Activated T-helper 1 cell treated with anti-CD3 and anti-CD28 coated beads, Interleukin-12 subunit alpha, Interleukin-12 subunit beta, Interleukin-2, Interleukin-4 antibody, amounts not matched to agents 30 ng/mL and 10 ng/mL and 1 ng/mL, durations not matched to agents 14 hours and 24 hours and 36 hours (primary cell): ENCODE results near the gene APP. TPM values are rescaled to one million over a fixed set of nuclear protein-coding genes. Genes with fewer than 3 reads are reported as not detected.

Experiments used
- DNase-seq: peaks from one replicate; pipeline ENCODE4 v3.0.0; 2021; ENCODE audit warnings: low spot score
- H3K27ac Mint-ChIP-seq: one replicate; pipeline ENCODE4 v1.8.0; 2021; ENCODE audit warnings: mild to moderate bottlenecking, mixed read lengths
- H3K27me3 Mint-ChIP-seq: one replicate; pipeline ENCODE4 v1.8.0; 2022; ENCODE audit warnings: mild to moderate bottlenecking, moderate library complexity, mixed read lengths; ENCODE audit not compliant: insufficient read depth
- H3K36me3 Mint-ChIP-seq: one replicate; pipeline ENCODE4 v1.8.0; 2021; ENCODE audit warnings: low read depth, mixed read lengths
- H3K4me1 Mint-ChIP-seq: one replicate; pipeline ENCODE4 v1.8.0; 2021; ENCODE audit warnings: low read depth, mixed read lengths
- H3K4me3 Mint-ChIP-seq: one replicate; pipeline ENCODE4 v1.8.0; 2021; ENCODE audit warnings: mild to moderate bottlenecking, moderate library complexity, mixed read lengths
- H3K9me3 Mint-ChIP-seq: one replicate; pipeline ENCODE4 v1.8.0; 2021; ENCODE audit warnings: mixed read lengths
- intact Hi-C: fragments of 100-400 bp; cut with micrococcal nuclease; formaldehyde crosslinking; loops from one replicate; pipeline ENCODE4 v1.15.1; 2024
- total RNA-seq: library from RNA; stranded (reverse); gene quantifications from 2 replicates; pipeline ENCODE4 v1.2.3, GENCODE V29; 2022

Gene APP
- total RNA-seq, 1 donor from 2014 or later: 66.6 TPM

- H3K9me3 Mint-ChIP-seq: no peaks in the 10 kb centered on the region
- intact Hi-C loops: no loop called here
- H3K4me1 Mint-ChIP-seq: peaks cover 20% of the 10 kb centered on the region
- H3K27me3 Mint-ChIP-seq: no peaks in the 10 kb centered on the region
- no peak for DNase-seq
- no peak overlapping the region for H3K4me3 Mint-ChIP-seq
- H3K36me3 Mint-ChIP-seq: no peaks in the 10 kb centered on the region
- H3K27ac Mint-ChIP-seq: no peak overlapping the region
Measured at GRCh38 chr21:26154753-26155152, 15.8 kb downstream of the APP start.

DNA sequence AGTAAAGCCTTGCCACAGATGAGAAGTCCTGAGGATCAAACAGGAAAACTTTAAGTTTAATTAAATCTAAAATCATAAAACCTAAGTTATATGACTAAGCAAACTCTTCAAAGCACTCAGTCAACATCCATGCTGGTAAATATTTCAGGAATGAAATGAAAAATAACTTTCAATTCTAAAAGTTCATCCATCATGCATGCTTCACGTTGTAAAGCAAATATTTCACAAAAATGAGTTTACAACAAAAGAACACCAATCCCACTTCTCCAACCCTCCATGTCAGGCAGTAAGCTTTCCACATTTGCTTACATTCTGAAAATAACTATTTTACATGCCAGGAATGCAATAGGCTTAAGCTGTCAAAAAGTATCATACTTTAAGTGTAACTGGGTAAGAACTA is 16.8 kb downstream of the APP start:
- H3K27ac Mint-ChIP-seq: no peak overlapping the region
- H3K4me3 Mint-ChIP-seq: no peak overlapping the region
- no peak for DNase-seq
- H3K9me3 Mint-ChIP-seq: no peaks in the 10 kb centered on the region
- H3K36me3 Mint-ChIP-seq: no peaks in the 10 kb centered on the region
- H3K27me3 Mint-ChIP-seq: no peaks in the 10 kb centered on the region
- H3K4me1 Mint-ChIP-seq: peaks cover 17% of the 10 kb centered on the region
- intact Hi-C loops: no loop called here

DNA sequence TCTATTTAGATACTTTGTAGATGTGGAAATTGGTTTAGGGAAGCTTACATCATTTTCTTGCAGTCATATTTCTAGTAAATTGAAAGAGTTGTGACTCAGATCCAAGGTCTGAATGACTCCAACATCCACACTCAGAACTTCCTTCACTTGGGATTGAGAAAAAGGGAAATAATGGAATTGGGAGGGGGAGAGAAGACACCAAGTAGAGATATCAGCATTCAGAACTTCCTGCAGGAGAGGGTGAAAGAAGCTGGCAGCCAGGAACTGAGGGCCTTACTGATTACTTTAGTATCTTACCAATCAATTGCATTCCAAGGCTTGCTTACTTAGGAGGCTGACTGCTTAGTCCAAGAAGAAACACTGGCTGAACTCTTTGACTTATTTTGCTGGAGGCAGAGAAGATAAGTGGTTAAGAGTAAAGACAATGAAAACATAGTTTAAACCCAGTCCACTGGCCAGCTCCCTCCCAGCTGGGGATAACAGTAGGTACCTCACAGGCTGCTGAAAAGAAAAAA is 21.7 kb downstream of the APP start:
- no peak overlapping the region for H3K4me3 Mint-ChIP-seq
- H3K27me3 Mint-ChIP-seq: no peaks in the 10 kb centered on the region
- peaks cover 8% of the 10 kb centered on the region for H3K4me1 Mint-ChIP-seq
- intact Hi-C loops: no loop called here
- H3K9me3 Mint-ChIP-seq: no peaks in the 10 kb centered on the region
- no peak for DNase-seq
- H3K36me3 Mint-ChIP-seq: no peaks in the 10 kb centered on the region
- H3K27ac Mint-ChIP-seq: no peak overlapping the region

GRCh38 chr21:26148071-26148839 is 22.3 kb downstream of the APP start:
- Mint-ChIP-seq H3K4me3 (no peak overlapping the region), H3K27me3 (no peaks in the 10 kb centered on the region), H3K36me3 (no peaks in the 10 kb centered on the region), H3K9me3 (no peaks in the 10 kb centered on the region), H3K27ac (no peak overlapping the region), H3K4me1 (peaks cover 8% of the 10 kb centered on the region)
- no peak for DNase-seq
- intact Hi-C loops: no loop called here

GRCh38 chr21:26147535-26147934 is 23.0 kb downstream of the APP start:
- intact Hi-C loops: no loop called here
- H3K9me3 Mint-ChIP-seq: no peaks in the 10 kb centered on the region
- H3K27me3 Mint-ChIP-seq: no peaks in the 10 kb centered on the region
- no peak overlapping the region for H3K27ac Mint-ChIP-seq
- H3K4me3 Mint-ChIP-seq: no peak overlapping the region
- no peaks in the 10 kb centered on the region for H3K36me3 Mint-ChIP-seq
- H3K4me1 Mint-ChIP-seq: peaks cover 8% of the 10 kb centered on the region
- DNase-seq: no peak

DNA sequence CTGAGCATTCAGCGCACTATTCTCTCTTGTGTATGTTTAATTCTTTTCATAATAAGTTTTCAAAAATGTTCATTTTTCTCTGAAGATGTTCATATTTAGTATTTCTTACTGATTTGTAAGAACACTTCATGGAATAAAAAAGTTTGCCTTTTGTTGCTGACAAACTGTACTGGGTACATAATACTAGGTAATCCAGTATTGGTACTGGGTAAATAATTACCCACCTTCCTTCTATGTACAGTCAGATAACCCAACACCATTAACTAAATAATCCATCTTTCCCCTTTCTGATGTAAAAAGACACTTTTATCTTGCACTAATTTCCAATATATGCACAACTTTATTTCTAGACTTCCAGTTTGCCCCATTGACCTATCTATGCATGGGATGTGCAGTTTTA is 23.9 kb downstream of the APP start:
- no peak overlapping the region for H3K4me3 Mint-ChIP-seq
- H3K9me3 Mint-ChIP-seq: no peaks in the 10 kb centered on the region
- H3K27ac Mint-ChIP-seq: no peak overlapping the region
- intact Hi-C loops: no loop called here
- H3K4me1 Mint-ChIP-seq: peaks cover 8% of the 10 kb centered on the region
- no peak for DNase-seq
- no peaks in the 10 kb centered on the region for H3K27me3 Mint-ChIP-seq
- no peaks in the 10 kb centered on the region for H3K36me3 Mint-ChIP-seq

DNA sequence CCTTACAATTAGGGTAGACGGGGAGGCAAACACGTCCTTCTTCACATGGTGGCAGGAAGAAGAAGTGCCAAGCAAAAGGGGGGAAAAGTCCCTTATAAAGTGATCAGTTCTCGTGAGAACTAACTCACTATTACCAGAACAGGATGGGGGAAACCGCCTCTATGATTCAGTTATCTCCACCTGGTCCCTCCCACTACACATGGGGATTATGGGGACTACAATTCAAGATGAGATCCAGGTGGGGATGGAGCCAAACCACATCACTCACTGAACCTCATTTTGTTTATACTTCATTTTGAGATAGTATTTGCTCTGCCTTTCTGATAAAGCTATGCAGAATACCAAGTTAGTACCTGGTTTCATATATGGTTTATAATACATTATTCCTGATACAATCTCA is 26.5 kb downstream of the APP start:
- Mint-ChIP-seq H3K27me3 (no peaks in the 10 kb centered on the region), H3K9me3 (no peaks in the 10 kb centered on the region), H3K27ac (no peak overlapping the region), H3K4me3 (no peak overlapping the region), H3K36me3 (peaks cover 4% of the 10 kb centered on the region), H3K4me1 (peaks cover 8% of the 10 kb centered on the region)
- DNase-seq: no peak
- intact Hi-C loops: no loop called here

DNA sequence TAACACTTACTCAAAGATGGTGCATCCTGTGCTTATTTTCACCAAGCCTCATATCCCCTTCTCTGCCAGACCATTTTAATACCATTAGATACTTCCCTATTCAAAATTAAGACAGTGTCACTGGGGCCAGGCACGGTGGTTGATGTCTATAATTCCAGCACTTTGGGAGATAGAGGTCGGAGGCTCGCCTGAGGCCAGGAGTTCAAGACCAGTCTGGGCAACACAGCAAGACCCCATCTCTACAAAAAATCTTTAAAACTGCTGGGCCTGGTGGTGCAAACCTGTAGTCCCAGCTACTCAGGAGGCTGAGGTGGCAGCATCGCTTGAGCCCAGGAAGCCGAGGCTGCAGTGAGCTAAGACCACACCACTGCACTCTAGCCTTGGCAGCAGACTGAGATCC is 28.2 kb downstream of the APP start:
- H3K9me3 Mint-ChIP-seq: no peaks in the 10 kb centered on the region
- peaks cover 8% of the 10 kb centered on the region for H3K36me3 Mint-ChIP-seq
- H3K4me3 Mint-ChIP-seq: no peak overlapping the region
- DNase-seq: no peak
- intact Hi-C loops: no loop called here
- no peaks in the 10 kb centered on the region for H3K27me3 Mint-ChIP-seq
- H3K4me1 Mint-ChIP-seq: peaks cover under 1% of the 10 kb centered on the region
- no peak overlapping the region for H3K27ac Mint-ChIP-seq

- intact Hi-C loops: no loop called here
- DNase-seq: no peak
- Mint-ChIP-seq H3K4me1 (peaks cover 10% of the 10 kb centered on the region), H3K9me3 (no peaks in the 10 kb centered on the region), H3K36me3 (peaks cover 8% of the 10 kb centered on the region), H3K27ac (no peak overlapping the region), H3K4me3 (no peak overlapping the region), H3K27me3 (peaks cover 3% of the 10 kb centered on the region)
Measured at GRCh38 chr21:26140926-26141325, 29.6 kb downstream of the APP start.

GRCh38 chr21:26140164-26140579 is 30.4 kb downstream of the APP start:
- no peaks in the 10 kb centered on the region for H3K9me3 Mint-ChIP-seq
- no peak for DNase-seq
- H3K4me3 Mint-ChIP-seq: no peak overlapping the region
- peaks cover 8% of the 10 kb centered on the region for H3K36me3 Mint-ChIP-seq
- no peak overlapping the region for H3K27ac Mint-ChIP-seq
- intact Hi-C loops: no loop called here
- H3K27me3 Mint-ChIP-seq: peaks cover 3% of the 10 kb centered on the region
- H3K4me1 Mint-ChIP-seq: peaks cover 10% of the 10 kb centered on the region

GRCh38 chr21:26138615-26139257 is 31.8 kb downstream of the APP start:
- Mint-ChIP-seq H3K4me3 (no peak overlapping the region), H3K27ac (no peak overlapping the region), H3K27me3 (peaks cover 3% of the 10 kb centered on the region), H3K9me3 (no peaks in the 10 kb centered on the region), H3K36me3 (peaks cover 8% of the 10 kb centered on the region), H3K4me1 (peaks cover 10% of the 10 kb centered on the region)
- DNase-seq: no peak
- intact Hi-C loops: no loop called here

DNA sequence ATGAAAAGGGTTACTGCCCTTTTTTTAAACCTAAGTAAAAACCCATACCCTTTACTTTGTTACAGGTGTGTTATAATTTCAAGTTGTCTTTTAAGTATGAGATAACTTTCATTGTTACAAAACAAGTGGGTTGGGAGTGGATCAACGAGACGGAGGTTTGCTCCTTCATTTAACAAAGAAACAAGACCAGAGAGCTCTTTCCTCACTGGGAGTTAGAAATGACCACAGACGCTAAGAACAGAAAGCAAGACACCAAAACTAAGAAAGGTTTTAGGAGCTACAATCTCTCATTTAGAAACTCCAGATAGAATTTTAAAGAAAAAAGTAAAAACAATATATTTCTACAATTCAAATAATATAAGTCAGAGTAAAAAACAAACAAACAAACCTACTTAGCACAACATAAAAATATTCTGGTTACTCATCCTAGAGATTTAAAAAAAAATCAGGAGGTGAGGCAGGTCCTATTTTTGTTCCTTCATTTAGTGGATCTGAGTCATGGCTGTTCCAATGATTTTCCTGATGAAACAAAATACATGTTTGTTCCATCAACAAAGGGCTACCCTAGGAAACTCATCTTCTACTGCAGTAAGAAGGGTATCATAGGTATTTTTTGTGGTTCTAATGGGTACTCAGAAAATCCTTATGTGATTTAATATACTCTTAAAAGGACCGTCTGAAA is 33.0 kb downstream of the APP start:
- H3K4me1 Mint-ChIP-seq: peaks cover 10% of the 10 kb centered on the region
- no peaks in the 10 kb centered on the region for H3K9me3 Mint-ChIP-seq
- H3K36me3 Mint-ChIP-seq: peaks cover 8% of the 10 kb centered on the region
- H3K27ac Mint-ChIP-seq: no peak overlapping the region
- H3K4me3 Mint-ChIP-seq: no peak overlapping the region
- peaks cover 3% of the 10 kb centered on the region for H3K27me3 Mint-ChIP-seq
- DNase-seq: no peak
- intact Hi-C loops: no loop called here

DNA sequence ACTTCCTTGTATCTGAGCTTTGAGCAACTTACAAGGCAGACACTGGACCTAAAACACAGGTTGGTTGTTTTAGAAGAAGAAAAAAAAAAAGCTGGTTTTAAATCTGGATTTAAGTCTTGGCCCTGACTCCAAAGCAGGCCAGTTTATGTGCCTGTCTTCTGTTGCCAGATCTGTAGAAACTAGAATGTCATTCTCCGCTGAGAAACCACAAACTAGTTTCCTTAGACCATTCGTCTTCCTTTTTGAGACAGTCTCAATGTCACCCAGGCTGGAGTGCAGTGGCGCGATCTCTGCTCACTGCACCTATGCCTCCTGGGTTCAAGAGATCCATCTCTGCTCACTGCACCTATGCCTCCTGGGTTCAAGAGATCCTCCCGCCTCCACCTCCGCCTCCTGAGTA is 33.9 kb downstream of the APP start:
- Mint-ChIP-seq H3K27me3 (peaks cover 3% of the 10 kb centered on the region), H3K36me3 (peaks cover 8% of the 10 kb centered on the region), H3K9me3 (no peaks in the 10 kb centered on the region), H3K27ac (no peak overlapping the region), H3K4me1 (peaks cover 10% of the 10 kb centered on the region), H3K4me3 (no peak overlapping the region)
- intact Hi-C loops: no loop called here
- no peak for DNase-seq
